Adipocyte (in vitro differentiated cells): ENCODE results near the gene CEP128.

Source experiments
- DNase-seq: peaks from one replicate; pipeline ENCODE4 v3.0.0-alpha.2; 2015; ENCODE audit warnings: low read depth
- H3K27me3 ChIP-seq: replicated peaks from 2 replicates; pipeline ENCODE4 v1.7.0; 2013; ENCODE audit warnings: mild to moderate bottlenecking, low read length, moderate library complexity; ENCODE audit not compliant: control insufficient read depth, insufficient read depth
- H3K36me3 ChIP-seq: 2 replicates; pipeline ENCODE4 v1.7.0; 2013; ENCODE audit warnings: low read length, mild to moderate bottlenecking, moderate library complexity; ENCODE audit not compliant: control insufficient read depth, insufficient read depth, severe bottlenecking
- H3K4me1 ChIP-seq: 2 replicates; pipeline ENCODE4 v1.7.0; 2013; ENCODE audit warnings: mild to moderate bottlenecking, low read length, moderate library complexity; ENCODE audit not compliant: control insufficient read depth, insufficient read depth
- H3K4me3 ChIP-seq: 2 replicates; pipeline ENCODE4 v1.7.0; 2013; ENCODE audit warnings: mild to moderate bottlenecking, low read length, moderate library complexity
- H3K9ac ChIP-seq: 2 replicates; pipeline ENCODE4 v1.7.0; 2013; ENCODE audit warnings: mild to moderate bottlenecking, low read length, moderate library complexity
- H3K9me3 ChIP-seq: 2 replicates; pipeline ENCODE4 v1.7.0; 2013; ENCODE audit warnings: mild to moderate bottlenecking, low read length, moderate library complexity; ENCODE audit not compliant: control insufficient read depth

Gene CEP128

DNA sequence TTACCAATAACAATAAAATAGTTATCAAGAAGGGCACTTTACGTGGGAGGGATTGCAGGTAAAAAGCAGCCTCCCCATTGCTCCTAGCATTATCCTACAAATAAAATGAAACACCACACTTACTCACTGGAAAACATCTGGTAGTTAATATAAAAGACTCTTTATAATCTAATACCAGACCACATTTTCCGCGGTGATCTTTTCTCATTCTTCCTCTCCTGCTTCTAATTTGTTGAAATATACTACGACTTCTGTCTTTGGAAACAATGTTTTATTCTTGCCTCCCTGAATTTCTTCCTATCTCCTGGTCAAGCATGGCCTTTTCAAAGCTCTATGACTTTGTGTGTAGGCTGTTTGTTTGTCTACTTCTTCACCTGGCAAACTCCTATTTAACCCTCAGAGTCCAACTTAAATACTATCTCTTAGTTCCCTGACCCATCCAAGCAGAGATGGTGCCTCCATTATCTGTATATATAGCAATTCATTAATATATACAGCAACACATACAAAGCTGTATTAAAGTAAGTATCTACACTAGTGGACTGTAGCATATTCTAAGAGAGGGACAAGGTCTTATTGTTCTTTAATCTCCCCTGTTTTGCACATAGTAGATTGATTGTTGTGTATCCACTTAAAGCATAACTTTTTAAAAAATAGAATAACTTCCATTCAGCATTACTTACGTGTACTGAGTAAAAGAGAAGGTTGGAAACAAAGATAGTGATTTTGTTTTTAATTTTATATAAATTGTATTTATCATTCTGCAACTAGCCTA lies 228.3 kb downstream of the CEP128 start:
- Histone ChIP-seq H3K27me3 (no peaks in the 10 kb centered on the region), H3K4me3 (no peak overlapping the region), H3K9ac (no peak overlapping the region), H3K4me1 (no peaks in the 10 kb centered on the region), H3K36me3 (no peaks in the 10 kb centered on the region), H3K9me3 (no peaks in the 10 kb centered on the region)
- DNase-seq: no peak

DNA sequence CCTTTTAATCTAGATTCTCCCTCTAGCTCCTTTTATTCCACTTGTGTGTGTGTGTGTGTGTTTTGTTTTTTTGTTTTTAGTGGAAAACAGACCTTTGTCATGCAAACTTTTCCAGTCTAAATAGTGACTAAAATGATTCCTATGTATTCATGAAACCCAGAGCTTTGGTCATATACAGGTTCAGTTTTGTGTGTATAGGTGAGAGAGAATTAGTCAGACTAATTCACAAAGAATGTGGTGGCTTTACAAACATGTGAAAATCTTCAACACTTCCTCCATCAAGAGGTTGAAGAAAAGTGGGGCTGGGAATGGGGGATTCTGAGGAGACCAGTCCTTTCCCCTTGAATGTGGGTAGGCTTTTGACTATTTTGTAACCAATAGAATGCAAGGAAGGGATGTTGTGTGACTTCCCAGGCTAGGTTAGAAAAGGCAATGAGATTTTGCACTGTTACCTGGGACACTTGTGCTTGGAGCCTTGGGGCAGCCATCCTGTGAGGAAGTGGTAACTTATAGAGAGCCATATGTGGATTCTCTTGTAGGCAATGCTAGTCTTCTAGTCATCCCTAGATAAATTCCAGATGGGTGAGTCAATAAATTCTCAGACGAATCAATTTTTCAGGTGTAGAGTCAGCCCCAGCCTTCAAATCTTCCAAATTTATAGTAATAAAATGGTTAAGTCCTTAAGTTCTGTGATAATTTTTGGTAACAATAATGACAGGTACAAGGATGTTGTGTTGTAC lies 236.1 kb downstream of the CEP128 start:
- Histone ChIP-seq H3K4me3 (no peak overlapping the region), H3K9me3 (no peaks in the 10 kb centered on the region), H3K4me1 (no peaks in the 10 kb centered on the region), H3K36me3 (no peaks in the 10 kb centered on the region), H3K27me3 (no peaks in the 10 kb centered on the region), H3K9ac (no peak overlapping the region)
- DNase-seq: no peak

DNA sequence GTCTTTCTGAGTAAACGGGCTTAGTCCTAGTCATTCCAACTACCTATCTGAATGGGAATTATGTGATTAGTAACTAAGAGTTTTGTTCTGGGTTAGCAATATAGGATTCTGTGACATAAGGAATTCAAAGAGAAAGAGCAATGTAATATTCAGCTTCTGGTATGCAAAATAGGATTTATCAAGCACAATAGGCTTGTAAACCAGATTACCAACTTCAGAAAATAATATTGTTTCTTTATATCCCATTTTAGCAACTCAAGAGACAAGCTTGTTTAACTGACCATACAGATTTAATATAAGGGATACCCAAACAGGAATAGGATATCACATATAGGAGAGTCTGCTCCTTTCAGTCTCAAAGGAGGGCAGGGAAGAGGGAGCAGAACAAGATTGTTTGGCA lies 240.9 kb downstream of the CEP128 start:
- Histone ChIP-seq H3K9me3 (no peaks in the 10 kb centered on the region), H3K27me3 (no peaks in the 10 kb centered on the region), H3K4me1 (no peaks in the 10 kb centered on the region), H3K36me3 (no peaks in the 10 kb centered on the region), H3K4me3 (no peak overlapping the region), H3K9ac (no peak overlapping the region)
- no peak for DNase-seq

DNA sequence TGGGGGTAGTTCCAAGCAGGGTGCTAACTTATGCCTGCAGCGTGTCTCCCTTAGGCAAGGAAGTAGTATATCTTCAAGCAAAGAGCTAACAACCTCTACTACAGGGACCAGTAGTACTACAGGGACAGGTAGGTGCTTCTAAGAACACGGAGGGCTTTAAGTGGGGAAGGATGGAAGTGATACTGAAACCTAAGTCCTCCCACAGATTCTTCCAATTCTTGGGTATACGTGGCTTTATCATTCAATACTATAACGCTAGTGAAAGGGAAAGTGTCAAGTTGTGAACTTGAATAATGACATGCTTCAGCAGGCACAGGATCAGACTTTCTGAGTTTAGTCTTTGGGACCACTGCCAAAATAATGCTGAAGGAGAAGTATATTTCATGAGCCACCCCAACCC lies 241.7 kb downstream of the CEP128 start:
- DNase-seq: no peak
- Histone ChIP-seq H3K4me3 (no peak overlapping the region), H3K27me3 (no peaks in the 10 kb centered on the region), H3K9me3 (no peaks in the 10 kb centered on the region), H3K4me1 (no peaks in the 10 kb centered on the region), H3K9ac (no peak overlapping the region), H3K36me3 (no peaks in the 10 kb centered on the region)

DNA sequence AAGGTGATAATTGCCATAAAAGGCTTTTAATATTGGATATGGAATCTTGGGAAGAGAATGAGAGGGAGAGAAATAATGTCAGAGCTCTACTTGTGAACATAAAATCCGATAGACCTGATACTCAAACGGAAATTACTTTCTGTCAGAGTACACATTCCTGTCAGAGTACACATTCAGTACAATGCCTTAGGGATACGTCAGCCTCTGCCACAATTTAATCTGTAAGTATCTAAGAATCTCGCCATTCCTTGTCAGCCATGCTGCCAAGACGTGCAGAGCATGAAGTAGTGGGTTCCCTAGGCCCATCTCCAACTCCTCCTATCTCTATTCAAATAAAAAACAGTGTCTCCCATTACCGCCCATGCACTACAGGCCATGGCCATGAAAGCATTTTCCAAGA lies 242.6 kb downstream of the CEP128 start:
- no peak overlapping the region for H3K9ac ChIP-seq
- H3K36me3 ChIP-seq: no peaks in the 10 kb centered on the region
- H3K9me3 ChIP-seq: no peaks in the 10 kb centered on the region
- no peak overlapping the region for H3K4me3 ChIP-seq
- no peaks in the 10 kb centered on the region for H3K27me3 ChIP-seq
- H3K4me1 ChIP-seq: no peaks in the 10 kb centered on the region
- DNase-seq: no peak

DNA sequence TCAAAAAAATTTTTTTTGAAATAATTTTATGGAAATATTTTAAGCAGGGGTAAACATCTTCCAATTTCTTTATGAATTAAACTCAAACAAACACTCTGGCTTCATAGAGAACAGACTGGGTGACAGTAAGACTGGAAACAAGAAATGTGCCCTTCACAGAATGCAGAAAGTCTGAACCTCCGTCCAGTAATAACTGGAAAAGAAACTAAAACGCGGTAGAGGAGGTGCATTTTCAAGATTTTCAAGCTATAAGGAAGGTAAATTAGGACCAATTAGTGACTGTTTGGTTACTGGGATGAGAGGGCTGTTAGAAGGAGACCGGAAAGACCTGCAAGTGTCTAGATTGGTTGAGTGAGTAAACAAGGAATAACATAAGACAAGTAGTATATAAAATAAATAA lies 245.7 kb downstream of the CEP128 start:
- H3K9ac ChIP-seq: no peak overlapping the region
- H3K9me3 ChIP-seq: no peaks in the 10 kb centered on the region
- no peaks in the 10 kb centered on the region for H3K4me1 ChIP-seq
- no peaks in the 10 kb centered on the region for H3K36me3 ChIP-seq
- H3K27me3 ChIP-seq: no peaks in the 10 kb centered on the region
- DNase-seq: no peak
- no peak overlapping the region for H3K4me3 ChIP-seq

DNA sequence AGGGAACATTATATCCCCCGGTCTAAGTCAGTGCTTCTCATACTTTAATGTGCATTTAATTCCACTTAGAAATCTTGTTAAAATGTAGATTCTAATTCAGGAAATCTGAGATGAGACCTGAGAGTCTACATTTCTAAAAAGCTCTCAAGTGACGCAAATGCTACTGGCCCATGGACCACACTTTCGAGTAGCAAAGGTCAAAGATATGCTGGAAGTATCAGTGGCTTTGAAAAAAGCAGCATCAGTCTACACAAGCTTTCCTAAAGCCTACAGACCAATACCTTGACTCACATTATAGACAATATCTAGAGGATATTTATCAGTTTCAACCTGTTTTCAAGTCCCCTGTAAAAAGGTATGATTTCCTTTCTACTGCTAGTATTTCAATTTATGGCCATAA lies 248.6 kb downstream of the CEP128 start:
- DNase-seq: no peak
- no peak overlapping the region for H3K9ac ChIP-seq
- no peaks in the 10 kb centered on the region for H3K36me3 ChIP-seq

DNA sequence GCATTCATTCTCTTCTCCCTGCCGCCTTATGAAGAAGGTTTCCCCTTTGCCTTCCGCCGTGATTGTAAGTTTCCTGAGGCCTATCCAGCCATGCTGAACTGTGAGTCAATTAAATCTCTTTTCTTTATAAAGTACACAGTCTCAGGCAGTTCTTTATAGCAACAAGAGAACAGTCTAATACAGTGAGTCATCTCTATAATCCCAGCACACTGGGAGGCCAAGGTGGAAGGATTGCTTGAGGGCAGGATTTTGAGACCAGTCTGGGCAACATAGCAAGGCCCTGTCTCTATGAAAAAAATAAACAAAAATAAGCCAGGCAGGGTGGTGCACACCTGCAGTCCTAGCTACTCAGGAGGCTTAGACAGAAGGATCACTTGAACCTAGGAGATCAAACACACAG lies 259.9 kb downstream of the CEP128 start:
- no peaks in the 10 kb centered on the region for H3K36me3 ChIP-seq
- no peaks in the 10 kb centered on the region for H3K27me3 ChIP-seq
- no peak overlapping the region for H3K4me3 ChIP-seq
- no peak for DNase-seq
- peaks cover 9% of the 10 kb centered on the region for H3K9me3 ChIP-seq
- no peak overlapping the region for H3K9ac ChIP-seq
- H3K4me1 ChIP-seq: no peaks in the 10 kb centered on the region

More for the DNA sequence above, 248.6 kb downstream of the CEP128 start:
- Histone ChIP-seq H3K27me3 (no peaks in the 10 kb centered on the region), H3K9me3 (no peaks in the 10 kb centered on the region), H3K4me3 (no peak overlapping the region), H3K4me1 (no peaks in the 10 kb centered on the region)

DNA sequence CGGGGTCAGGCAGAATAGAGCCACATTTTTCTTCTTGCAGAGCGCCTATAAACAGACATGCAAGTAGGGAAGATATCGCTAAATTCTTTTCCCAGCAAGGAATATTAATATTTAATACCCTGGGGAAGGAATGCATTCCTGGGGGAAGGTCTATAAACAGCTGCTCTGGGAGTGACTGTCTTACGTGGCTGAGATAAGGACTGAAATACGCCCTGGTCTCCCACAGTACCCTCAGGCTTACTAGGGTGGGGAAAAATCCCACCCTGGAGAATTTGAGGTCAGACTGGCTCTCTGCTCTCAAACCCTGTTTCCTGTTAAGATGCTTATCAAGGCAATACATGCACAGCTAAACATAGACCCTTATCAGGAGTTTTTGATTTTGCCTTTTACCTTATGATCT lies 262.3 kb downstream of the CEP128 start:
- Histone ChIP-seq H3K9ac (no peak overlapping the region), H3K27me3 (no peaks in the 10 kb centered on the region), H3K4me3 (no peak overlapping the region), H3K4me1 (no peaks in the 10 kb centered on the region), H3K36me3 (no peaks in the 10 kb centered on the region), H3K9me3 (peaks cover 9% of the 10 kb centered on the region)
- DNase-seq: no peak

DNA sequence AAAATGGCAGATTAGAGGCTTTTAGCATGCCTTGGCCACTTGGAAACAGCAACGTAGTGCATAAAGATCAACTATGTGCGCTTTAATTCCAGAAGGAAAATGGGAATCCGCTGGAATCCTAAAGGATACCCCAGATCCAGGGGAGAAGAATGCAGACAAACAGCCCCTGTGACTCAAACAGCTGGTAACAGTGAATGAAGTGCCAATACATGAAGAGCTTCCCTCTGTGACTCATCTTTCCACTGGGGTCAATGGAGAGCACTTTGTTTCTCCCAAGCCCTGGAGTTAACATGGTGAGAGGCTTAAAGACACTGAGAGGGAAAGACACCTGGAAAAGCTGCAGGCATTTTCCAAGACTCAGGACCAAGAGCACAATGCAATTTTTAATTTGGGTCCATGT lies 263.1 kb downstream of the CEP128 start:
- Histone ChIP-seq H3K4me3 (no peak overlapping the region), H3K4me1 (no peaks in the 10 kb centered on the region), H3K9me3 (peaks cover 9% of the 10 kb centered on the region), H3K36me3 (no peaks in the 10 kb centered on the region), H3K27me3 (no peaks in the 10 kb centered on the region), H3K9ac (no peak overlapping the region)
- no peak for DNase-seq

DNA sequence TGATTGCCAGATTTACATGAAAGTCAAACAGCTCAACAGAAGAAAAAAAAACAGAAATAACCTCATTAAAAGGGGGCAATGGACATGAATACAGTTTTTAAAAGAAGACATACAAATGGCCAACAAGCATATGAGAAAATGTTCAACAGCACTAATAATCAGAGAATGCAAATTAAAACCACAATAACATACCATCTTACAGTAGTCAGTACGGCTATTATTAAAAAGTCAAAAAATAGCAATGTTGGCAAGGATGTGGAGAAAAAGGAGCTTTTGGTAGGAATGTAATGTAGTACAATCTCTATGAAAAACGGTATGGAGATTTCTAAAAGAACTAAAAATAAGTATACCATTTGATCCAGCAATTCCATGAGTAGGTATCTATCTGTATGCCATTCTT lies 272.1 kb downstream of the CEP128 start:
- peaks cover 3% of the 10 kb centered on the region for H3K9me3 ChIP-seq
- H3K4me1 ChIP-seq: no peaks in the 10 kb centered on the region
- no peak overlapping the region for H3K9ac ChIP-seq
- H3K4me3 ChIP-seq: no peak overlapping the region
- H3K27me3 ChIP-seq: no peaks in the 10 kb centered on the region
- DNase-seq: no peak
- no peaks in the 10 kb centered on the region for H3K36me3 ChIP-seq
